ENCODE measurements around the gene IL37.
"Not testable (repeated sequence)": the region's sequence is repeated elsewhere in the genome, so short reads cannot be mapped to it uniquely, and the experiment has no call there.

DNA sequence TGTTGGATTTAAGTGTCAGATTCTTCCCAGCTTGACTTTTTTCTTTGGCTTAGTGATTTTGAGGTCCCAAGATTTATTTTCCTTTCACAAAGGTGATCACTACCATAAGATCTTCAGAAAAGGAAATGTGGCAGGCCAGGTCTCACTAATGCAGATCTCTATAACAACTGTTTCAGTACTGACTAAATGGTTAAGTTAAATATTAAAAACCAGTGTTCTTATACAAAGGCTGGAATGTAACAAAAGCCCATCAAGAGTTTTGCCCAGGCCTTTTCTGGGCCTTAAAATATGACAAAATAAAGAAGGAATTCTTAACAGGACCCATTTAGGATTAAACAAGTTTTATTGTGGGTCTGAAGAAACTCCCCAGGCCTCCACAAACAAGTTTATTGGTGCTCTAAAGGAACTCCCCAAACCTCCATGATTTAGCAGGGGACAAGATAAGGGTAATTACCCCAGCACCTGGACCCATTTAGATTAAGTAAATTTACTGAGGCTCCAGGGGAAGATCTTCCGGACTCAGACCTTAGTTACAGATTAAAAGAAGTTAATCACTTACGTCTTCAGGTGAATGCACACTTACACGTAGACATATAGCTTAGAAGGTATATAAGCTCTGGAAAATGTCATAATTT lies 9.4 kb upstream of the IL37 start:
- TF ChIP-seq POLR2AphosphoS5, POLR2A (IDR thresholded peaks at IDR 0.05): not testable (repeated sequence)
- TF ChIP-seq, protein P1, sequence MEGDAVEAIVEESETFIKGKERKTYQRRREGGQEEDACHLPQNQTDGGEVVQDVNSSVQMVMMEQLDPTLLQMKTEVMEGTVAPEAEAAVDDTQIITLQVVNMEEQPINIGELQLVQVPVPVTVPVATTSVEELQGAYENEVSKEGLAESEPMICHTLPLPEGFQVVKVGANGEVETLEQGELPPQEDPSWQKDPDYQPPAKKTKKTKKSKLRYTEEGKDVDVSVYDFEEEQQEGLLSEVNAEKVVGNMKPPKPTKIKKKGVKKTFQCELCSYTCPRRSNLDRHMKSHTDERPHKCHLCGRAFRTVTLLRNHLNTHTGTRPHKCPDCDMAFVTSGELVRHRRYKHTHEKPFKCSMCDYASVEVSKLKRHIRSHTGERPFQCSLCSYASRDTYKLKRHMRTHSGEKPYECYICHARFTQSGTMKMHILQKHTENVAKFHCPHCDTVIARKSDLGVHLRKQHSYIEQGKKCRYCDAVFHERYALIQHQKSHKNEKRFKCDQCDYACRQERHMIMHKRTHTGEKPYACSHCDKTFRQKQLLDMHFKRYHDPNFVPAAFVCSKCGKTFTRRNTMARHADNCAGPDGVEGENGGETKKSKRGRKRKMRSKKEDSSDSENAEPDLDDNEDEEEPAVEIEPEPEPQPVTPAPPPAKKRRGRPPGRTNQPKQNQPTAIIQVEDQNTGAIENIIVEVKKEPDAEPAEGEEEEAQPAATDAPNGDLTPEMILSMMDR (IDR thresholded peaks at IDR 0.05 in 8 of 11, conservative IDR thresholded peaks at IDR 0.05 in 3 of 11), result not testable (repeated sequence)
